Fibroblast of skin of left quadriceps (primary cell): ENCODE results near the gene ATP5ME.
"Not testable (repeated sequence)": the region's sequence is repeated elsewhere in the genome, so short reads cannot be mapped to it uniquely, and the experiment has no call there.

Experiments
- DNase-seq, 2 experiments: peaks; one replicate each; pipeline ENCODE4 v3.0.0-alpha.2; 2013; ENCODE audit warnings: low read depth in 2 of 2

ATP5ME gene

GRCh38 chr4:656436-657337 lies 17.4 kb downstream of the ATP5ME start:
- DNase-seq, result no peak

- no peak for DNase-seq
Observed at GRCh38 chr4:655464-656151, 18.5 kb downstream of the ATP5ME start.

GRCh38 chr4:654871-655463 lies 19.1 kb downstream of the ATP5ME start:
- no peak for DNase-seq

GRCh38 chr4:654503-654845 lies 19.6 kb downstream of the ATP5ME start:
- DNase-seq, result no peak

GRCh38 chr4:653831-654502 lies 20.1 kb downstream of the ATP5ME start:
- DNase-seq, result no peak

GRCh38 chr4:653080-653821 lies 20.8 kb downstream of the ATP5ME start:
- no peak for DNase-seq

GRCh38 chr4:651884-652642 lies 22.0 kb downstream of the ATP5ME start:
- no peak for DNase-seq

GRCh38 chr4:650951-651883 lies 22.9 kb downstream of the ATP5ME start:
- DNase-seq, result no peak

- no peak for DNase-seq
Observed at GRCh38 chr4:650461-650860, 23.6 kb downstream of the ATP5ME start.

- no peak for DNase-seq
Observed at GRCh38 chr4:649751-650310, 24.2 kb downstream of the ATP5ME start.

GRCh38 chr4:649293-649625 lies 24.8 kb downstream of the ATP5ME start:
- DNase-seq, result no peak

GRCh38 chr4:648579-649292 lies 25.3 kb downstream of the ATP5ME start:
- no peak for DNase-seq

- DNase-seq, result no peak
Observed at GRCh38 chr4:647481-647880, 26.6 kb downstream of the ATP5ME start.

GRCh38 chr4:646460-646859 lies 27.6 kb downstream of the ATP5ME start:
- no peak for DNase-seq

- not testable (repeated sequence) for DNase-seq
Observed at GRCh38 chr4:642366-642765, 31.7 kb downstream of the ATP5ME start.

GRCh38 chr4:637536-638280 lies 36.4 kb downstream of the ATP5ME start:
- DNase-seq, result no peak

- DNase-seq, result no peak
Observed at GRCh38 chr4:636628-637159, 37.4 kb downstream of the ATP5ME start.
